Posterior cingulate gyrus (tissue), 11 donors: ENCODE measurements around the gene PRAMEF13.
"Not testable (repeated sequence)": the region's sequence is repeated elsewhere in the genome, so short reads cannot be mapped to it uniquely, and the experiment has no call there.

Experiments used
- DNase-seq, 10 donors: peaks; one replicate each; pipeline versions ENCODE4 v3.0.0 to v3.0.0-alpha.2; 2020 to 2021; ENCODE audit warnings: mixed read lengths in 3 of 10
- intact Hi-C: fragments of 100-400 bp; cut with DNase I; formaldehyde crosslinking; loops from one replicate; pipeline ENCODE4 v1.15.1; 2023

PRAMEF13 gene

DNA sequence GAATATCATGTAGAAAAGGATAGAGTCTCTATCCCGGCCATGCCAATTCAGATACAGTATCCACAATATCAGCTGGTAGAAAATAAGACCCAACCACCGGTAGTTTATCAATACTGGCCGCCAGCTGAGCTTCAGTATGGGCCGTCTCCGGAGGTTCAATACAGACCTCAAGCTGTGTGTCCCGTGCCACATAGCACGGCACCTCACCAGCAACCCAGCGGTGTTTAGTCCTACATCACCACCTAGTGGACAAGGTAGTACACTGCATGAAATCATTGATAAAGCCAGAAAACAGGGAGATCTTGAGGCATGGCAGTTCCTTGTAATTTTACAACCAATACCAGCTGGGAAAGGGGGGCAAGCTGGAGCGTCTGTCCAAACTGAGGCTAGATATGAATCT, 7.5 kb upstream of the PRAMEF13 start:
- DNase-seq, intact Hi-C loops: not testable (repeated sequence)

DNA sequence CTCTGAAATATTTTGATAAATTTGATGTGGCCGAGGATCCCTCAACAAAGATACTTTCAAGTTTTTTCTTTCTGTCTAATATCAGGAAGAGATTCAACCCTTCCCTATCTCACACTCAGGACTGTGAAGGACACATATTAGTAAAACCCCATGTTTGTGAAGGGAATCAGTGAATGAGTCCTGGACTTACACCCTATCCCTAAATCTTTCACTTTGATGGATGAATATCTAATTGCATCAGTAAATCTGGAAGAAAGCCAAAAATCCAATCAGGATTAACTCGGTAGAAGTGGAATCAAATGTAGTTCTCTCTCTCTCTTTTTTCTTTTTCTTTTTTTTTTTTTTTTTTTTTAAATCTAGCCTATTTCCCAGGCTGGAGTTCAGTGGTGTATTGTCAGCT, 29.7 kb downstream of the PRAMEF13 start, which contains the start of gene PRAMEF9:
Gene PRAMEF9, plus strand, starts transcription at position 301 of the 400 bp plus-strand sequence. CDS start 3,433 bp downstream, outside the sequence.
- DNase-seq, intact Hi-C loops: not testable (repeated sequence)

DNA sequence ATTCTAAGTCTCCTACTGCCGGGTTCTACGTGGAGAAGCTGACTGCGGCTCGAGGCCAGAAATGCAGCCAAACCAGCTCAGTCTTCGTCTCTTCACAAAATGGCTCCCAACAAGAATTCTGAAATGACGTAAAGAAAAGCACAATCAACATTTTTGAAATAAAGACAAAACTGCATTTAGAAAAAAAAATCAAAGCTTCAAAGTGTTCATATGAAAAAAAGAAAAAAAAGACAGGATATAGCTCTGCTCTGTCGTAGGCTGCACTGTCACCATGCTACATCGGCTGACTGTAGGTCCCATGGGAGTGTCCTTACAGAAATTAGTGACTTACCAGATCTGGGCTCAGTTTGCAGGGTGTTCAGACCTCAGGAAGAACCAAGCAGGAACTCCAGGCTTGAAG, 35.7 kb downstream of the PRAMEF13 start, which contains the start of gene HNRNPCL4:
Gene HNRNPCL4, minus strand, starts transcription at position 101 of the 400 bp plus-strand sequence. CDS start 164 bp downstream, outside the sequence.
- intact Hi-C loops, DNase-seq: not testable (repeated sequence)

DNA sequence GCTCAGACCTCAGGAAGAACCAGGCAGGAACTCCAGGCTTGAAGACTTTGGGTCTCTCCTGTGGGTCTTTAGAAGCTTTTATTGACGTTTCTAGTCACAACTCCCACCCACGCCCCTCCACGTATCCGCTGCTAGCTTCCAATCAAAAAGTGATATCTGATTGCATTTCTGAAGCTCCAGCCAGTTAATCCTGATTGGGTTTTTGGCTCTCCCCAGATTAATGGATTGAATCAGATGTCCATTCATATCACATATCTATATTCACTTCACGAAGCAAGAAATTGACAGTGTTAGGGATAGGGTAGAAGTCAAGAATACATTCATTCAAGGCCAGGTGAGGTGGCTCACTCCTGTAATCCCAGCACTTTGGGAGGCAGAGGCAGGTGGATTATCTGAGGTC, 45.3 kb downstream of the PRAMEF13 start, which contains the start of gene PRAMEF26:
Gene PRAMEF26, minus strand, starts transcription at position 101 of the 400 bp plus-strand sequence. CDS start 2,914 bp downstream, outside the sequence.
- intact Hi-C loops, DNase-seq: not testable (repeated sequence)
